HG02610 (cell line): ENCODE measurements around the gene KIRREL3.

ENCODE experiments used
- ATAC-seq: cut with Tn5 transposase; IDR thresholded peaks from one replicate; pipeline ENCODE4 v1.9.1; 2021; ENCODE audit warnings: mild to moderate bottlenecking, moderate library complexity; ENCODE audit not compliant: unreplicated experiment

Gene KIRREL3

GRCh38 chr11:126546694-126547093 is 453.9 kb downstream of the KIRREL3 start:
- ATAC-seq, result no peak

- ATAC-seq, result no peak
These were observed 454.4 kb downstream of the KIRREL3 start for GRCh38 chr11:126546191-126546590.

DNA sequence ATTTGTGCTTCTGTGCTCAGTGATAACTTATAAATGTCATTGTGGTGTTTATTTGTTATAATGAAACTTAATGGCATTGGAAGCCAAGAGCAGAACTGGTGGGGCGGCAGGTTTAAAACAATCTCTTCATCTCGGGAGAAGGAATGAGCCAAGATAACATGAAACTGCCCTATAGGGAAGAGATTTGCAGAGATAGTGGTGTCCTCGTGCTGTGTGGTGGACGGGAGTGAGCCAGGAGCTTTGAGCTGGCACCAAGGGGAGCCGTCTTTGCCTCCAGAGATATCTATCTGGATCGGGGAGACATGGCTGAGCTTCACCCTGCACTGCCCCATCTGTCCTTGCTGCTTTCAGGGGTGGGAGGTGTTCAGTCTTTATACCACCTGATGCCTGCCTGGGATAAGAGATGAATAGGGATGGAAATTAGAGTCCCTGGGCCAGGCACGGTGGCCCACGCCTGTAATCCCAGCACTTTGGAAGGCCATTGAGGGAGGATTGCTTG is 455.5 kb downstream of the KIRREL3 start:
- no peak for ATAC-seq

- no peak for ATAC-seq
These were observed 456.2 kb downstream of the KIRREL3 start for GRCh38 chr11:126544108-126545056.

DNA sequence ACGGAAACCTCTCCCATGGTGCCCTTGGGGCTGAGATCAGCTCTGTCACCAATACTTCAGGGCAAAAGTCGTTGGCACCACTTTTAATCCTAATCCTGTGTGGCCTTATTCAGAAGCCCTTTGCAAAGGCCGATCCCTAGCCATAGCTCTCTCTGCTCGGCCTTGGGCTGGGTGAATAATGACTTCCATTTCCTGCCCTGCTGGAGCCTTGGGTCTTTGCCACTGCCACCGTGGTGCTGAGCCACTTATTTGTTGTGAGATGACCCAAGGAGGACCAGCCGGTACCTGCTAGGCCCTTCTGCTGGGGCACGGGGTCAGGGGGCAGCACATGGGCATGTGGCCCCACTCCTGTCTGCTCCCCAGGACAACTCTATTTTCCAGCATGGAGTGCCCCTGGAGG is 456.9 kb downstream of the KIRREL3 start:
- ATAC-seq, result no peak

DNA sequence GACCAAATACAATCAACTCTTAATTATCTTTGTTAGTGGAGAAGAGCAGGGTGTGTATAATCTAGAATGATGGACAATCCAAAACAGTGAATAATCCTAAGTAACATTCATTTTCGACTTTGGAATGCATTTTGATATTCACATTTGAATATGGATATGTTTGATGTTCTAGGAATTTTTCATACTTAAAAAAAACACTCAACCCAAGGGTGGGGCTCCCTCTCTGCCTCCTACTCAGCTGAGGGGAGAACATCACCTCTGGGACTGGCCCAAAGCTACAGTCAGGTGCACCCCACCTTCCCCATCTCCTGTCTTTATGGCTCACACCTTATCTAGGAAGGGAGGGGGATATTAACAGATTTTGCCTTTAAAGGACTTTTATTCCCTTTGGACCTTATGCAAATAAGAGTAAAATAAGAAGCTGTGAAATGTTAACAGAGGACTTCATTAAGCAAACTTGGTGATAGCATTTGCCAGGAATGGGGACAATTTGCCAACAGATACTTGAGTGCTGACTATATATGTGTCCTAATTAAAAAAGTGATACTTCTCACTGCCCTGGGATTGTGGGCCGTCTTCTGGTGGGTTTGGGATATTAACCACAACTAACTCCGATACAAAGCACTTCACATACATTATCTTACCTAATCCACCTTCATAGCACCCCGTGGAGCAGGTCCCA is 458.1 kb downstream of the KIRREL3 start:
- no peak for ATAC-seq

GRCh38 chr11:126538071-126538470 is 462.5 kb downstream of the KIRREL3 start:
- no peak for ATAC-seq

- ATAC-seq, result no peak
These were observed 463.1 kb downstream of the KIRREL3 start for GRCh38 chr11:126537492-126537891.

GRCh38 chr11:126534141-126534805 is 466.3 kb downstream of the KIRREL3 start:
- ATAC-seq, result no peak

DNA sequence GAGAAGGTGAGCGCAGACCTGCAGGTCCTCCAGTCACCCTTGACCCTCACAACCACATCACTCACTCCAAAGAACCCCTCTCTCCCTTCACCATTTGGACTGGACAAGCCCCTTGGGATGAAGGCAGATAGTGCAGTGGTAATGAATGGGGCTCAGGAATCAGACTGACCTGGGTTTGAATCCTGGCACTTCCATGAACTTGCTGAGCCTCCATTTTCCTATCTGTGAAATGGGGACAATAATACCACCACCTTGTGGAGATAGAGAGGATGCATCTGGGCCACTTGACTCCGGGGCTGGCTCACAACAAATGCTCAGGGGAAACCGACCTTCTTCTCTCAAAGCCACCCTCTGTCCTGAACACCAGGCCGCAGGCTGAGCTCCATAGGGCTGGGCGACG is 467.0 kb downstream of the KIRREL3 start:
- ATAC-seq, result no peak

DNA sequence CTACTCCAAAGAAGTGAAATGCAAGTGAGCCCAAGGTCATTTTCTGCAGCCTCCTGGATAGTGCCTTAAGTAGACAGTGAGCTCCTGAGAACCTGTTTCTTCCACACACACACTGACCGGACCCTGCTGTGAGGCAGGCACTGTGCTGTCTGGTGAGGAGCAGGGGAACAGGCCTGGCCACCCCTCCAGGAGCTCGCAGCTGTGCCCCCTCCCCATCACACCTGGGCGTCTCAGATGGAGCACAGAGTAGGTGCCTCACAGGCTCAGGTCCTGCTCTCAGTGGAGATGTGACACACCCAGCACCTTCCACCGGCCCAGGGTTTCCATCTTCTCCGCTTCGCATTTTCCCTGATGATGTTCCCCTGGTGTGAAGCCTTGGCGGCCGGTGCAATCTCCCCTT is 470.2 kb downstream of the KIRREL3 start:
- no peak for ATAC-seq

- ATAC-seq, result no peak
These were observed 471.5 kb downstream of the KIRREL3 start for GRCh38 chr11:126529037-126529436.

GRCh38 chr11:126528075-126528474 is 472.5 kb downstream of the KIRREL3 start:
- ATAC-seq, result no peak

DNA sequence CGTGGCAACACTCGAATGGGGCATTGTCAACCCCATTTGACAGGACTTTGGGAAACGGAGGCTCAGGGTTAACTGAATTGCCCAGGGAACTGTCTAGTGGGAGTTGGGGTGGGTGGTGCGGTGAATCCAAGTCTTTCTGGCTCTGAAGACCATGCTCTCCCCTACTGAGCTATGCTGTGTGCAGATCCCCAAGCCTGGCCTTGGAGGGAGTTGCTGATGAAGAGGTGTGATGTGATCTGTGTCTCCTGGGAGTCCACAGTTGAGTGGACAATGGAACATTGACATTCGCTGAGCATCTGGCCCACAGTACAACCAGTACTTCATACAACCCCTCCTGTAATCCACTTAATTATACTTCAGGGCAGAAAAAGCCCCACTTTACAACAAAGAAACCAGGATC is 472.9 kb downstream of the KIRREL3 start:
- ATAC-seq, result no peak

DNA sequence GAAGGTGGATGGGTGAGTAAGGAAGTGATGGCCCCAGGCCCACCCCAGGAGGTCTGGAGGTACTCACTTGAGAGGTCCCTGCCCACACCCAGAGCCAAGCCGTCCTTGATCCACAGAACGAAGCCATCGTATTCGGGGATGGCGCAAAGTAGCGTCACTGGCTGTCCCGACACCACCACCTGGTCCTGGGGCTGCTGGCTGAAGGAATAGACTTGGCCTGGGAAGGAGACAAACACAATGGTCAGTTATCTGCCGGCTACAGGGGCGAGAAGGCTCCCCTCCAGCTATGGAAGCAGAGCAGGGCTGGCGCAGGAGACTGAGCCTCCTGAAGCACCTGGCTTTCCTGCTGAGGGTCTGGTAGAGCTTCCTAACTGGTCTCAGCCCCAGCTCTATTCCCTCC is 474.1 kb downstream of the KIRREL3 start:
- ATAC-seq, result no peak

DNA sequence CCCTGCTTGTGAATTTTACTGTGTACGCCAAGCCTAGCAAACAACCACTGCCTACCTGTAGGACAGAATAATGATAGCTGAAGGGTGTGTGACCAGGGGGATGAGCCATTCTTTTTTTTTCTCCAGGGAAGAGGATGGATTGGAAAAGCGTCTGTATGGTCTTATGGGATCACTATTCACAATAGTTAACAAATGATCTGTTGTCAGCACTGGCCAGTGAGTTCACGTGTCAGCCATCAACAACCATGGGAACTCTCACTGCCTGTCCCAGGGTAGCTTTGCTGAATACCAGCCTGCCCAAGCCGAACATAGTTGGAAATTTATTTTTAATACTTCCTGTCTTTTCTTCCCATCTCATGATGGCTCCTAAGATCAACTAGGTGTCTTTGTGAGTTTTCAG is 474.9 kb downstream of the KIRREL3 start:
- ATAC-seq, result no peak

- ATAC-seq, result no peak
These were observed 475.4 kb downstream of the KIRREL3 start for GRCh38 chr11:126525216-126525615.

DNA sequence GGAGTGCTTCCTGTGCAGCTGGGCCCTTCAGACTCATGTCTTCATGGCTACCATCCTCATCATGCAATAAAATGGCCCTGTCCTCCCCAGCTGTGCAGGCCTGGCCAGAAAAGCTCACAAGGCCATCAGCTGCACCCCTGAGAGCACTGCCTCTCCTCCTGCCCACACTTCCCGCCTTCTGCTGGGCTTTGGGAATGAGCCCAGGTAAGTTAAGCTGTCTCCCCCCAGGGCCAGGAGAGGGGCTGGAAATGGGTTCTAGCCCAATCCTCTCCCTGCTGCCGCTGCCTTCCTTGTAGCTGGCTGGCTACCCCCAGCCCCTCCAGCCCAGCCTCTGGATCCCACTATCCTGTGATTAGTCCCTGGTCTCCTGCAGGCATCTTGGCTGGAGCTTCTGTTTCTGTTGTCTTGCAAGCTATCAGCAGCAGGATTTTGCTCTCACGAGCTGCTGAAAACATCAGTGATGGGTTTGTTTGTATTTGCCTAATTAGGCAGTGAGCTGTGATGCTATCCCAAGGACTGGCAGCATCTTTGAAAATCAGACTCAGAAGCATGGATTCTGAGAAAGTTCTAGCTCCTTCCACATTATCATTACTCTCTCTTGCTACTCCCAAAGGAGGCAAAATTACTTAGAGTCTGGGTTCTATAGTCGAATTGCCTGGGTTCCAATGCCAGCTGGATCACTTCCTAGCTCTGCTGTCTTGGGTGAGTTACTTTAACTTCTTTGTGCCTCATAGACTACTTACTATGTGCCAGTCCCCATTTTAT is 476.9 kb downstream of the KIRREL3 start:
- no peak for ATAC-seq

GRCh38 chr11:126522606-126523005 is 478.0 kb downstream of the KIRREL3 start:
- no peak for ATAC-seq

DNA sequence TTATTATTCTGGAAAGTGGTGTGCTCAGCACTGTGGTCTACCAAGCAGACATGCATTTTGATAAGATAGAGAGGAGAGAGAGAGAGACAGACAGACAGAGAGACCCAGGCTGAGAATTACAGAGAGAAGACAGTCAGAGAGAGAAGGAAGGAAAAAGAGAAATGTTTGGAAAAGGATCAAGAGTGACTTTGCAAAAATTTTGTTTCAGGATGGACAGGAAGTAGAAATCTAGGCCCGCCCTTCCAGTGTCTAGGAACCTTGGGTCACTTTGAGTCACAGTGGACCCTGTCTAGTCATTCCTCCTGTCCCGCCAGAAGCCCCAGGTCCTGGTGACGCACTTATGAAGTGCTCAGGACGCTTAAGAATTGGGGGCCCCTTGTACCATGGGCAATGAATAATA is 478.4 kb downstream of the KIRREL3 start:
- no peak for ATAC-seq

- ATAC-seq, result no peak
These were observed 479.4 kb downstream of the KIRREL3 start for GRCh38 chr11:126521196-126521595.
